GM18502 (cell line): ENCODE results near the gene MEG3.

Experiments used
- ATAC-seq: cut with Tn5 transposase; IDR thresholded peaks from one replicate; pipeline ENCODE4 v1.9.1; 2021; ENCODE audit warnings: mild to moderate bottlenecking; ENCODE audit not compliant: unreplicated experiment, poor library complexity

Gene MEG3

DNA sequence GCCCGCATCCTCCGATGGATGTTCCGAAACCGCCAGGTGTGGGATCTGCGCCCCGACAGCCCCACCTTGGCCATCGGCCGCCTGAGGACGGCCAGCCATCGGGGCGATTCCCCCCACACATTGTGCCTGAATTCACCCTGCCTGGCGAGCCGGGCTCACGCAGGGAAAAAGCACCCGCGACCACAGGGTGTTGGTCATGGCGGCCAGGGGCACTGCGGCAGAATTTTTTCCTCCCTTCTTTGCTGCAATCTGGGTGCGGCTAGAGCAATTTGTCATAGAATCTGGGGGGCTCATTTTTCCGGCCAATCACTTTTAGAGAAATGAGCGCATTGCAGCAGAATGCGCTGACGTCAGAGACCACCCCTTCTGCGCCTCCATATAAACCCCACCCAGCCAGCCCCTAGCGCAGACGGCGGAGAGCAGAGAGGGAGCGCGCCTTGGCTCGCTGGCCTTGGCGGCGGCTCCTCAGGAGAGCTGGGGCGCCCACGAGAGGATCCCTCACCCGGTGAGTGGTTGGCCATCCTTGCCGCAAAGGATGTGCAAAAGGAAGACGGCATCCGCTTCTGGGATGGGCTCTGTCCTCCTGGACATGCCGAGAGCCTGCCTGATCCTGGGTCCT is at the start of gene MEG3:
MEG3 (plus strand) TSS at position 406 of the 619 bp plus-strand sequence.
- no peak for ATAC-seq

DNA sequence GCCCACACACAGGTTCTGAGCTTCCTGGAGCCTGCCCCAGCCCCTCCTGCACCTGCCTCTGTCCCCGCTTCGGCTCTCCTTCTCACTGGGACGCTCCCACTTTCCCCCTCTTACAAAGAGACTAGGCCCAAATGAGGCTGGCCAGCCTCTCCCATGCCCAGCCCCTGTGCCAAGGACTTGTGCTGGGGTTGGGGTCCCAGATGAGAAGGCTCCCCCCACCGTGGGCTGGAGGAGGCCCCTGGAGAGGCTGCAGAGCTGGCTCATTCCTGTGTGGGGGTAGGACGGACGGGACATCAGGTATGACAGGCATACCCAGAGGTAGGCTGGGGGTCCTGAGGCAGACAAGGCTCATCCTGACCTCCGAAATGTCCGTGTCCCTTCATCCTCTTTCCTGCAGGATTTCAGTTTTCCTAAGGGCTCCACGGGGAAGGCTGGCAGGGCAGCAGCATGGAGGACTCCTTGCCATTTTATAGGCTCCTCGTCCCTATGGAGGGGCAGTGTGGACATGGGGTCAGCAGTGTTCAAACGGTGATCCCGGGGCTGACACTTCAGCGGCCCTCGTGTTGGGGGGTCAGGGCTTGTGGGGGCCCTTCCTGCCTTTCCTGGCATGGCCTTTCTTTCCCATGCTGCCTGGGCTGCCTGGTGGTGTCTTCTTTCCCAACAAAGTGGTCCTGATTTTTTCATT is 49.1 kb upstream of the MEG3 start:
- ATAC-seq: no peak

DNA sequence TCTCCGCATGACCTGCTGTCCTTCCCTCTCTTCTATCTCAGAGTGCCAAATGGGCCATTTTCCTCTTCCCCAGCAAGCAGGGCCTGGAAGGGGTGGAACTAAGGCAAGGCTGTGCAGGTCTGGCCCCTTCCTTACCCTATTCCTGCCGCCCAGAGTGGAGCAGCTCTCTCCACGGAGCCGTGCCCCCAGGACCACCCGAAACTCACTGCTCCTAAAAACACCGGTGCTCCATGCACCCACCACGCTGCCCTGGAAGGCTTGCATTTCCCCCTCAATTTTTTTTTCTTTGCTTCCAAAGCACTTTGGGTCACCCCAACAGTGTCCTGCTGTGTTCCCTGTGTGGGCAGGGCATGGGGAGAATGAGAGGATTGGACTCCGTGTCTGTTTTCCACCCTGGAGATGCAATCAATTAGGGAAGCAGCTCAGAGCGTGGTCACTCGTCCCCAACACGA is 48.5 kb upstream of the MEG3 start:
- no peak for ATAC-seq

DNA sequence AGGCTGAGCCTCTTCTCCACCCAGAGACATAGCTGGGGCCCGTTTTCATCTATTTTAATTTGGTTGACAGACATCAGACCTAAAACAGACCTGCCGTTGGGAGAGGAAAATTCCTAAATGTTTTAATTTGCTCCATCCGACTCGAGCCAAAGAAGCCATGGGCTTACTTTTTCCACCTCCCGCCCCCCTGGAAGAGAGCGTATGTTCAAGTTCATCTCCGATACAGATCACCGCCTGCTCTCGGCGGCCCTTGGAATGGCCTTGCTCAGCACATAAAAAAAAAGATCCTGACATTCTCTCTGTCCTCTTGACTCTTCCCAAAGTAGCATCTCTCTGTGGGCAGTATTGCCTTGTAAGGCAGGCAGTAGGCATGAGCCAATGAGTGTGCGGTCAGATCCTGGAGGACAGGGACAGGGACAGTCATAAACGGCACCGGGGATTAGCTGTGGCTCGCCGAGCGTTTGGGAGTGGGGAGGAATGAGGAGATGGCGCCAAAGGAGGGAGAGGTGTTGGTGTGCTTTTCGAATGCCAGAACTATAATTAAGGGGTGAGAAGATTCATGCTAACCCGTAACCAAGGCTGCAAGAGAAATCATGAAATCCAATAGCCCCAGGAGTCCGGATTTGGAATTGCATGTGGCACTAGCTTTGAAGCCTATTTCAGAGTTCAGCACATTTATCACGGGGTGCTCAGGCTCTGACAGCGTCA is 47.9 kb upstream of the MEG3 start:
- ATAC-seq: no peak

DNA sequence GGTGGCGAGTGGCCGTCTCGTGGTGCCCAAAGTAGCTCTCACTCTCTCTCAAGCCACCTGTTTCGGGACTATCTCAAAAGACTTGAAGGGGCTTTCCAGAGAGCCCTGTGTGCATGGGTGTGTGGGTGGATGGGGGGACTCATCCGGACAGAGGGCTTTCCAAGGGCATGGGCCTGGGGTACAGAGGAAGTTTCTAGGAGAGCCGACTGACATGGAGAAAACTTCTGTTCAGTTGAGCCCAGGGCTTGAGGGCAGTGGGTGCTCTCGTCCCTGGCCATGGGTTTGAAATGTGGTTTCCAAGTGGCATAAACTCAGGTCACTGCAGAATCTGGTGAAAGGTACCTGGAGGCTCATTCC is 47.4 kb upstream of the MEG3 start:
- no peak for ATAC-seq

DNA sequence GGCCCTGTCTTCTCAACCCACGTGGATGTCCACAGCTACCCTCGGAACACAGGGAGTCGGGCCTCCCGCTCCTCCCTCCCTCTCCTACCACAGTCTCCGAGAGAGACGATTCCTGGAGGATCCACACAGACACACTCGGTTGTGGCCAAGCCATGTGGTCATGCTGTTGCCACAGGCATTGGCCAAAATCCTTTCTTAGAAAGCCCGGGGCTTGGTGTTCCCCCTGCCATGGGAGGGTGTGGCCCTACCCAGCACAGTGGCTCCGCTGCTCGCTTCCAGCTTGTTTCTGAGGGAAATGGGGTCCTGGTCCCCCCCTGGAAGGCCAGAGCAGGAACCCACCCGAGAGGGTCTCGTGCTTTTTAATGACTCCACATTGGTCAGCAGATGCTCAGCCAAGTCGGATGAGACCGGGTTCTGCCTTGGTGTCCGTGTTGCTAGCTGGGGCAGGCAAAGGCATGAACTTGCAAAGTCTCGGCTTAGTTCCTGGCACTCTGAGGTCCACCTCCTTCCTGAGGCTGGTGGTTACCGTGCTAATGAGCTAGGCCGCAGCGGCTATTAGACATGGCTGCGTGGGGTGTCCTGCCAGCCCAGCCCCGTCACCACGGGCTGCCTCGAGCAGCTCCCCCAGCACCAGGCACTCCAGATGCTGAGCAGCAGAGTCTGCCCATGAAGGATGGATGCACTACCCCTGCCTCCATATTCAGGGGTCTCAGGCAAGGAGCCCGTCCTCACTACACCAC is 46.8 kb upstream of the MEG3 start:
- no peak for ATAC-seq

DNA sequence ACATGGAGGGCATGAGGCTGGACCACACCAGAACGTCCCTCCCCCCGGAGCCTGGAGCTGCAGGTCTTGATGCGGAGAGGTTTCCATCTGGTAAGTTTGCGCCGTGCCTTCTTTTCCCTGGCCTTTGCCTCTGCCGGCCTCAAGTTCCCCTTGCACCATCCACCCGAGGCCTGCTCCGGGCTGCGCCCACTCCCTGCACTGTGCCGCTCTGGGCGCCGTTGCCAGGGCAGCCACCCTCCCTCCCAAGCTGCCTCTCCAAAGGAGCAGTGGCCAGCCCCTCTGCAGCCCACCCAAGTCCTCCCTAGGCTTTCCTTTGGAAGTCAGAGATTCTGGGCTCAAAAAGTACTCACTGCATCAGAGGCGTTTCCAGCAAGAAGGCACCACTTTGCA is 46.2 kb upstream of the MEG3 start:
- ATAC-seq: no peak

DNA sequence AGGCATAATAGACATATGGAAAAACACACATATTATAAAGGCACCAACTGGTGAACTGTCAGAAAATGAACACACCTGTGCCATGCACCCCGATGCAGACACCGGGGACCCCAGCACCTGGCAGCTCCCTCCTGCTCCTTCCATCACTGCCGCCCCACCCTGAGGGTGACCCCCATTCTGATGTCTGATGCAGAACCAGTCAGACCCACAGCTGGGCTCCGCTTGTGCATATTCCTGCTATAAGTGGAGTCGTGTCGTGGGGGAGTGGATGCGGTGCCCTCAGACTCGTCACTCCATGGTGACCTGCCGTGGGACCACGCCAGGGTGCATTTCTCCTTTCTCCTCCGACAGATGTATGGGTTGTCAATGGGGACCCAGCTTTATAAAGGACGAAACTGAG is 45.7 kb upstream of the MEG3 start:
- ATAC-seq: no peak

DNA sequence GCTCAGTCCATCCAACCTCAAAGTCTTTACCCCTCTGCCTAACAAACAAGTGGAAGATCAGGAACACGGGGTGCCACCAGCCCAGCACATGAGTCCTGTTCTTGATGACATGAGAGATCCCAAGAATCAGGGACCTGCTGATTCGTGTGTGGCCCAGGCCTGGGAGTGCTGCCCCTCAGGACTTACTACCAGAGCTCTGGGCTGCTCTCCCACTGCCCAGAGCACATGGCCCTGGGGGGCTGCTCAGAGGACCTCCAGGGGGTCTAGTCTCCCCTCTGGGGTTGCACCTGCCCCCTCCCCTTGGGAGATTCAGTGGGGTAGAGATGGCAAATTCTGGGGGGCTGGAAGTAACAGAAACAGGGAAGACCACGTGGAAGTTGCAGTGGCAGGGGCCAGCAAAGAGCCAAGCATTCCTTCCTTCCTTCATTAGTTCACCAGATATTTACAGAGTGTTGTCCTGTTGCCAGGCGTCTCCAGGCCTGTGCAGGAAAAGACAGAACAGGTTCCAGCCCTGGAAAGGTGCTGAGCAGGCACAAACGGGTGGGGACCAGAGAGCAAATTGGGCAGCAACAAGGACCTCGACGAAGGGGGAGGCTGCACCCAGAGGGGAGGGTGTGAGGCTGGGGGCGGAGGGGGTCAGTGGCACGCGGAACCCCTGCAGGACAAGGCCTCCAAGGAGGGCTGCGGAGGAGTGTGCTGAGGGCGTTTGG is 45.1 kb upstream of the MEG3 start:
- no peak for ATAC-seq

DNA sequence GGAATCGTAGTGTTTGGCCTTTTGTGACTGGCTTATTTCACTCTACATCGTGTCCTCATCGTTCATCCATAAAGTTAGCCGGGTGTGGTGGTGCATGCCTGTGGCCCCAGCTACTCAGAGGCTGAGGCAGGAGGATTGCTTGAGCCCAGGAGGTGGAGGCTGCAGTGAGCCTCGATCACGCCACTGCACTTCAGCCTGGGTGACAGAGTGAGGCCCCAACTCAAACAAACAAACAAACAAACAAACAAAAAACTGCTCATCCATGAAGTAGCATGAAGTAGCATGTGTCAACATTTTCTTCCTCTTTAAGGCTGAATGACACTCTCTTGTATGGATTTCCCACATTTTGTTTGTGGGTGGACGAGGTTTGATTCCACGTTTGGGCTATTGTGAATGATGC is 44.0 kb upstream of the MEG3 start:
- no peak for ATAC-seq

DNA sequence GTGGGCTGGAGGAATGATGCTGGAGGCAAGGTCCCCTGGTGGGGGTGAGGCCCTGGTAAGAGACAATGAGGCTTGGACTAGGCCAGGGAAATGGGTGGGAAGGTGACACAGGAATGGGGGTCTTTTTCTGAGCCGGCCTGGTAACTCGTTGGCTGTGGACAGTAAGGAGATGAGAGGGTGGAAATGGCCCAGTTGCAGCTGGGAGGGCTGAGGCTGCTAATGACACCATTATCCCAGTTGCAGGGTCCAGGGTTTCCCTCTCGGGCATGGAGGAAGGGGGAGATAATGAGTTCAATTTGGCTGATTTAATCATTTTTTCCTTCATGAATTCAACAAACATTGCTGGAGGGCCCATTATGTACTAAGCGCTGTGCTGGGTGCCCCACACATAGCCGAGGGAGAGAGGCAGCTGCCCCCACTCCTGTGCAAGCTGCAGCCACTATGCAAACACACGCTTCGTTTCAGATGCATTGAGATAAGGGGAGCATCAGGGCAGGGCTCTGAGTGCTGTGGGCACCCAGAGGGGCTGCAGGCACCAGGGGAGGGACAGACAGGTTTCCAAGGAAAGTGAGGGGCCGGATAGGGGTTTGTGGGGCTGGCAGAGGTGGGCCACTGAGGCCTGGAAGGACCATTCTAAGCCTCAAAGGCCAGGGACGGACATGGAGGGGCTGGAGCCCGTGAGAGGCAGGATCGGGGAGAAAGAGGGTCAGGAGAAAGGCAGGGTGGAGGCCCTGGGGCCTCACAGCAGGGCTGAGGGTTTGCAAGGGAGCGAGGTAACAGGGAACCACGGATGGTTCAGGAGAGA is 43.2 kb upstream of the MEG3 start:
- ATAC-seq: no peak

DNA sequence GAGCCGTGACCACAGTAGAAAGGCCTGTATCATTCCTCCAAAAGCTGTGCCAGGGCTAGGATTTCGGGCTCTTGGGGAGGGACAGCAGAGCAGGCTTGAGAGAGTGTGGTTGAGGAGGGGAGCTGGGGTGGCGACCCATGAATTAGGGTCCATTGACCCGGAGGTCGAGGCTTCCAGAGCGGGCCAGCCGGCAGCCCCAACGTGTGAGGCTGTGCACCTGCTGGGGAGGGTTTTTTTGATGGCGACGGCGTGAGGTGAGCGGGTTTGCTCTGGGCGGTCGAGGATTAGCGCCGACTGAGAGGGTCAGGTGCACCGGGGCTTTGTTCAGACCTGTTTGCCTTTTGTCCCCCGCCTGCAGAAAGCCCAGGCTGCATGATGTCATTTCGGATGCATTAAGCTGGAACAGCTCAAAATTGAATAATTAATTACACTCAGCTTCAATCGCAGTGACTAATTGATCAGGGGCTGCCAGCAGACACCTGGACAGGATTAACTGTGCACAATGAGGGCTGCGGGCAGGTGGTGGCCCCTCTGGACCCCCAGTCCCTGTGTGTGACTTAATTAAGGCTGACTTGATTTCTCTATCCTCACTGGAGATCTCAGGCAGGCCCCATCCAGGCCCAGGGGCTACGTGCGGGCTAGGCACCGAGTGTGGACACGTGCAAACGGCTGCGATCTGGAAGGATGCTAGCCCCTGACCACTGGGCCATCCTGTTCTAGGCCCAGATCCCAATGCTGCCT is 42.1 kb upstream of the MEG3 start:
- ATAC-seq: no peak

DNA sequence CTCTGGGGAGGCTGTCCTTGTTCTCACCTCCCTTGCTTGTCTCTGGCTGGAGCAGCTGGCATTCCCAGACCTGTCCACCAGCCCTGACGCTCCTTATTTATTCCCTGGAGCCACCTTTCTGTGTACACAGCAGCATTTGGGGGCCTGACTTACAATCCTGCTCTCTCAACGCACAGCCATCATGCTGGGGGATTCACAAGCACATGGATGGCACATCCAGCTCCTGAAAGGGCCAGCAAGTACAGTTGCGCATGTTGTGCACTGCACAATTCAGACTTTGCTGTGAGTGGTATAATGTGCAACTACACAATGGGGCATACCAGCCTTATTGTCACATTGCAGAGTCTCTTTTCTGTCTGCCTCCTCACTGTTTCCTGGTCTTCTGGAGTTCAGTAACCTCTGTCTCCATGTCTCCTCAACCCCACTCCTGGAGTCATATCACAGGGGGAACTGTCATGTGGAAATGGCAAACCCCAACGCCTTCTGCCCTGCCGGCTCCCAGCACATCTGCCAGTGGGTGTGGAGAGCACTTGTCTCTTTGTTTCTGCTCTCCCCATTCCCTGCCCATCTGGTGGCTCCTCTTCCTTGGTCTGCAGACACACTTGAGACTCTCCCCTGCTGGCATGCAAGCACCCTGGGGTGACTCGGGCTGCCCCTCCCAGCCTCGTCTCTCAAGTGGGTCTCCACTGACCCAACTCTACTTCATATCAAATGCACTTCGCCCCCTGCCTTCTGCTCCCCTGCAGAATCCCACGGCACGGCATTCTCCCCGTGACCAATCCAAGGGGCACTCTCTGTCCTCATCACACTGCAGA is 41.2 kb upstream of the MEG3 start:
- no peak for ATAC-seq

DNA sequence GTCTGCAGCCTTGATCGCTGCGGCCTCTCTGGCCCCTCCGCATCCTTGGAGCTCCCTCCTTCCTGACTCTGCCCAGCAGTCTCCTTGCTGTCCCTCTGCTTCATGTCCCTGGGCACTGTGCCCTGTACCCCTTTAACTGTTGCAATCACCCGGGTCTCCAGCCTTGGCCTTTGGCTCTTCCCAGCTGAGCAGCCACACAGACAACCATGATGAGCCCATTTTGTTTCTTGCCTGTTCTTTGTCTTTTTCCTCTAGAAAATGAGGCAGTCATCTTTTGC is 40.6 kb upstream of the MEG3 start:
- ATAC-seq: no peak

DNA sequence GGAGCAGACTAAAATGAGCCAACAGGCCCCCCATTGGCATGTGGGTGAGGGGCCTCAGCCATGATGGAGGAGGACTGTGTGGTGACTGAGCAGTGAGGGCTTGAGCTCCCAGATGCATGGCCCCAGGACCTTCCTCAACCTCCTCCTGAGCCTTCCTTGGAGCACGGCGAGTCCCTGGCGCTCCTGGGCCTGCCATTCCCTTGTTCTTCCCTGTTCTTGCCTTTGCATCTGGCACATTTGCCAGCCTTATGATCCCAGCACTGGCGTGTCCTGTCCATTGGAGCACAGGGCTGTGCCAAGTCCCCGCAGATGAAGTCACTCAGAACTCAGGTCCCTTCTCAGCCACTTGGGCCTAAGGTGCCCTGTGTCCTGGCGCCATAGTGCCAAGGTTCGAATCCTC is 40.3 kb upstream of the MEG3 start:
- no peak for ATAC-seq

DNA sequence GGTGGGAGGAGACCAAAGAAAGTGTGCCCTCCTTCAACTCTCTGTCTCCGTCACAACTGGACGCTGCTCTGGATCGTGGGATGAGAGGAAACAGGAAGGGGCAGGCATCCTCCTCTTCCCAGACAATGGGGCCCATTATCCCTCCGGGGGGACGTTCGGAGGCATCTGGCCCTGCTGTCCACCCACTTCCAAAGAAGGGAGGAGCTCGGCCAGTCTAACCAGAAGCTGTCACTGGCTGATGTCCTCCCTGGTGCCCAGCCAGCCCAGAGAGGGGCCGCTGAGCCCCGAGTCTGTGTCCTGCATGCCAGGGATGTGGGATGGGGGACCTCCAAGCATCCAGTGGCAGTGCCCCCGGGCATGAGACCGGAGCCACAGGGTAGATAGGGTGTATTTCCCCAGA is 39.8 kb upstream of the MEG3 start:
- no peak for ATAC-seq

DNA sequence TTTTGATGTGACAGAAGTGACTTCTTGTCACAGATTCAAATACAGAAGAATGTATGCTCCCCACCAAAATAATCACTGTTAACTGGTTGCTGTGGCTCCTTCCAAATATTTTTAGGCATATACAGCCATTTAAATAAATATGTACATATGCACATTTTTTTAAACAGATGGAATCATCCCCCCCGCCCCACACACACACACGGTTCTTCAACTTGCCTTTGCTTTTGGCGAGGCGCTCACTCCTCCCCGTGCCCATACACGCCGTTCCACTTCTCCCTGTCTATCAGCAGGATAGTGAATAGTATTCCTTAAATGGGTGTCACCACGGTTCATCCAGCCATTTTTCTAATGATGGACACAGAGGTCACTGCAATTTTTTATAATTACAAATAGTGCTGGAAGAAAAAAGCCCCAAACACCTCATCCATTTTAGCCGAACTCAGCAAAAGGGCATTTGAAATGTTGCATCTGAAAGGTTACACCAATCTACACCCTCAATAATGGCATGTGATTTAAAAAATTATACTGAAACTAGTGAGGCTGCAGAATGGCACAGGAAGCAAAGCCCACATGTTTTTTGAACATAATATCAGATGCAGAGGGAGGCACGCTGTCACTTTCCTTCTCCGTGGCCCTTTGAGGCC is 39.2 kb upstream of the MEG3 start:
- ATAC-seq: no peak

DNA sequence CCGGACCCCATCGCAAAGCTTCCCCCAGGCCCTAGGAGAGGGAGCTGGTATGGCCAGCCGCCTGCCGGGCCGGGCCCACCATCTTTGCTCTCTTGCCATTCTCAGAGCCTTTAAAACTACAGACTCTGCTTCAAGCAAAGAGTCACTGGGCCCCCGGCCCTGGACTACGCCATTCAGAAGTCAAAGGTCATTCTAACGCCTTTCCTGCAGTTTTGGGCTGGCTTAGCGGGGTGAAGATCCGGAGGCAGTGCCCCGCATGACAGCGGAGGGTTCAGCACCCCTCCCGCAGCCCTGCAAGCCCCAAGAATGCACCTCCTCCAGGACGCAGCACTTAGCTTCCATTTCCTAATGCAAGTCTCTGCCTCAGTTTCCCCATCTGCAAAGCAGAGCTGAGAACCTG is 38.3 kb upstream of the MEG3 start:
- no peak for ATAC-seq
